Measurements from ENCODE around the gene BDKRB2.

GRCh38 chr14:96238676-96239265 lies 34.1 kb downstream of the BDKRB2 start:
- TF ChIP-seq CTCF (IDR thresholded peaks at IDR 0.05) (no peak), EP300 (IDR thresholded peaks at IDR 0.05) (no peak), POLR2A (IDR thresholded peaks at IDR 0.05) (no peak)

Data from ovary (tissue), 3 donors.